CD4-positive, alpha-beta T cell treated with Interleukin-4 for 1 hour (primary cell): ENCODE measurements around the gene ARHGEF33.

Experiments
- DNase-seq, 2 donors: peaks; one replicate each; pipeline ENCODE4 v3.0.0-alpha.2; 2020 to 2022

Gene ARHGEF33

GRCh38 chr2:38889575-38889974 is at the start of gene ARHGEF33:
Gene ARHGEF33, plus strand, starts transcription at chr2:38889875. Its CDS starts 29,573 bp downstream, at chr2:38919448.
- no peak for DNase-seq

GRCh38 chr2:38850045-38850444 is 39.6 kb upstream of the ARHGEF33 start:
- no peak for DNase-seq

- no peak for DNase-seq
Observed at GRCh38 chr2:38856165-38856564, 33.5 kb upstream of the ARHGEF33 start.

DNA sequence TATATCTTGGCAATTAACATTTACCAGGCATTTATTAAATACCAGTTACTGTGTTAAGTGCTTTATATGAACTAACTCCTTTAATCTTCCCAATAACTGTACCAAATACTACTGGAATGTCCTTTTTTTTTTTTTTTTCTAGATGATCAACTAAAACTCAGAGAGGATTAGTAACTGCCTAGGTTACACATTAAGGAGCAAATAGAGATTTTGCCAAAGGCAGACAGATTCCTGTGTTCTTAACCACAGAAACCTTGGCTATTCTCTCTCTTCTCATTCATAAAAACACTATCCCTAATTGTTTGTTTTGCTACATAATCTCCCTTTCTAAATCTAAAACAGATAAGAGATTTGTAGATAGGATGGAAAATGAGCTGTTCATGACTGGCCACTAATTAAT is 27.2 kb upstream of the ARHGEF33 start:
- no peak for DNase-seq

DNA sequence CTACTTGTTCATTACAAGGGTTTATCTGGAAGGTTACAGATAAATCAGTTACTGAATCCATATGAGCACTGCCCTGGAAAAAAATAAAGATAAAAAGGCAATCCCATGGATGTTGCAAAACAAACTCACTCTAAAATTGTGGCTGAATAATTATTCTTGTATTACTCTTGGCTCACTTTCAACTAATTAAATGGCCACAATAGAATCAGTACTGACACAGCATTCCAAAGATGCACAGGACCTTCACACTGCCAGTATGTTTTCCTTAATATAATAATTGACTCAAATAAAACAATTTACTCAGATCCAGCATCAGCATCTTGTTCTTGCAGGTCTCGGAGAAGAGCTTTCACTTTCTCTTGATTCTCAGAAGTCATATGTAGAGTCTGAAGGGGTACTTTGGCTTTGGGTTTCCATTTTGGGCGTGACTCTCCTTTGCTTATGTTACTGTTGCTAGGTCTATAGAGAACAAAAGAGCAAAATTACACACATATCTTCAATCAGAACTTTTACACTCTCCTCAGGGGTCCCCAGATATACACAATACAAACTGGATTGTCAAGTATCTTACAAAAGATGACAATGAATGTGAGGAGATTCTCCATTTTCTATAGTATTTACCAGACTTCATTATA is 26.5 kb upstream of the ARHGEF33 start:
- peak in 1 of 2 donors; percentile 6 for DNase-seq

DNA sequence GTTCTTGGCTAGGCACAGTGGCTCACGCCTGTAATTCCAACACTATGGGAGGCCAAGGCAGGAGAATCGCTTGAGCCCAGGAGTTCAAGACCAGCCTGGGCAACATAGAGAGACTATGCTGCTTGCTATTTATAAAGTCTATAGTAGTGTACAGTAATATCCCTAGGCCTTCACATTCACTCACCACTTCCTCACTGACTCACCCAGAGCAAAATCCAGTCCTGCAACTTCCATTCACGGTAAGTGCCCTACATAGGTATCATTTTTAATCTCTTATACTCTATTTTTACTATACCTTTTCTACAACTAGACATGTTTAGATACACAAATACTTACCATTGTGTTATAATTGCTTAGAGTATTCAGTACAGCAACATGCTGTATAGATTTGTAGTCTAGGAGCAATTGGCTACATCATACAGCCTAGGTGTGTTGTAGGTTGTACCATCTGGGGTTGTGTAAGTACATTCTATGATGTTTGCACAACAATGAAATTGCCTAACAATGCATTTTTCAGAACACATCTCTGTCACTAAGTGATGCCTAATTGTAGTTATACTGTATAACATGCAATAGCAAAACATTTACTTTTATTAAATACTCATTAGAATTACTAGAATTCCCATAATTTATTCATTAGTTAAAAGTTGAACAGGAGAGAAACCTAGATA is 22.8 kb upstream of the ARHGEF33 start:
- DNase-seq: no peak

GRCh38 chr2:38871432-38871831 is 18.2 kb upstream of the ARHGEF33 start:
- no peak for DNase-seq

GRCh38 chr2:38873763-38874162 is 15.9 kb upstream of the ARHGEF33 start:
- DNase-seq: no peak

GRCh38 chr2:38875227-38875575 is 14.5 kb upstream of the ARHGEF33 start:
- DNase-seq: no peak

GRCh38 chr2:38875576-38876367 is 13.9 kb upstream of the ARHGEF33 start, which contains the start of the genes DHX57 and MORN2:
Gene DHX57, minus strand, starts transcription at chr2:38875934. Its CDS starts 7,529 bp downstream, at chr2:38868405.
Gene MORN2, plus strand, starts transcription at chr2:38875976.
- peak; percentile 81 to 84 for DNase-seq

DNA sequence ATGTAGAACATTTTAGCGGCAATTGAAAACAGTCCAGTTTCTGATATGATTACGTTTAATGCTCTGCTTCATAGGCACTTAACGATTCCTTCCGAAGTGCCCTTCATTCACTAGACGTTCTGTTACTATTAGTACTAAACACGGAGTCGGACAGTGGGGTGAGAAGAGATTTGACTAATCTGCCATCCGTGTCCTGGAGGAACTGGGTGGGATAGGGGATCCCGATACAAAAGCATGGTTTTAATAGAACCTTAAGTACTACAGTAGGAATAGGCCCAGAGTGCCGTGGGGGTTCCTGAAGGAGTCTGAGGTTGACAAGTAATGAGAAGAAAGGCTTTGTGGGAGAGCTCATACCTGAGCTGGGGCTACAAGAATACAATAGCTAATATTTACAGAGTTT is 13.3 kb upstream of the ARHGEF33 start:
- no peak for DNase-seq

DNA sequence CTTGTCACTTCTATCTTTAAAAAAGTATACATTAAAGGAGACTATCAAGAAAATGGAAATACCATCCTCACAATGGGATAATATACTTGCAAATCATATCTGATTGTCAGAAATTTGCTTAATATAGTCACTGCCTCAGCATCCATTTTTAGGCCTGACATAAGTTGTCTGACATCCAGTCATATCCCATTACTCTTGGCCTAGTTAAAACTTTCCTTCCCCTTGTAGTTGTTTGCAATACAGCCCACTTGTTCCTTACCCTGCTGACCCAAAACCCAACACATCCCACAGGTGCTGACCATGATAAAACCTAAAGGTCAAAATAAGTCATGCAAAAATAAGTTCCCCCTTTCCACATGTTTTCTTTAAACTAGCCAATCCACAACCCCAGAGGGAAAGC is 3.6 kb upstream of the ARHGEF33 start:
- DNase-seq: no peak

- no peak for DNase-seq
Observed at GRCh38 chr2:38887347-38887746, 2.3 kb upstream of the ARHGEF33 start.

DNA sequence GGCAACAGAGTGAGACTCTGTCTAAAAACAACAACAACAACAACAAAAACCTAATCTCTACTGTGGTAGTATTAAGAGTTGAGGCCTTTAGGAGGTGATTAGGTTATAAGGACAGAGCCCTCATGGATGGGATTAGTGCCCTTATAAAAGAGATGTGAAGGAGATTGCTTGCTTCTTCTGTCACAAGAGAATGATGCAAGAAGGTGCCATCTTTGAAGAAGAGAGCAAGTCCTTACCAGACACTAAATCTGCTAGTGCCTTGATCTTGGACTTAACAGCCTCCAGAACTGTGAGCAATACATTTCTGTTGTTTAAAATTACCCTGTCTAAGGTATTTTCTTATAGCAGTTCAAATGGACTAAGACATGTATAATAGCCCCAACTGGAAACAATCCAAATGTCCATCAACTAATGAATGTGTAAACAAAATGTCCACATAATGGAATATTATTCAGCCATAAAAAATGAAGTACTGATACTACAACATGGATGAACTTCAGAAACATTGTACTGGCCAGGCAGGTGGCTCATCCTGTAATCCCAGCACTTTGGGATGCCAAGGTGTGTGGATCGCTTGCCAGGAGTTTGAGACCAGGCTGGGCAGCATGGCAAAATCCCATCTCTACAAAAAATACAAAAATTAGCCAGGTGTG is 1.6 kb upstream of the ARHGEF33 start:
- no peak for DNase-seq

- DNase-seq: no peak
Observed at GRCh38 chr2:38889045-38889444, 630 bp upstream of the ARHGEF33 start.

GRCh38 chr2:38892819-38893218 is 3.1 kb downstream of the ARHGEF33 start:
- no peak for DNase-seq

GRCh38 chr2:38898256-38898655 is 8.6 kb downstream of the ARHGEF33 start:
- no peak for DNase-seq

- no peak for DNase-seq
Observed at GRCh38 chr2:38900726-38901125, 11.1 kb downstream of the ARHGEF33 start.

- no peak for DNase-seq
Observed at GRCh38 chr2:38905251-38905650, 15.6 kb downstream of the ARHGEF33 start.

GRCh38 chr2:38907242-38907641 is 17.6 kb downstream of the ARHGEF33 start:
- DNase-seq: no peak

- no peak for DNase-seq
Observed at GRCh38 chr2:38907743-38908562, 18.3 kb downstream of the ARHGEF33 start.

DNA sequence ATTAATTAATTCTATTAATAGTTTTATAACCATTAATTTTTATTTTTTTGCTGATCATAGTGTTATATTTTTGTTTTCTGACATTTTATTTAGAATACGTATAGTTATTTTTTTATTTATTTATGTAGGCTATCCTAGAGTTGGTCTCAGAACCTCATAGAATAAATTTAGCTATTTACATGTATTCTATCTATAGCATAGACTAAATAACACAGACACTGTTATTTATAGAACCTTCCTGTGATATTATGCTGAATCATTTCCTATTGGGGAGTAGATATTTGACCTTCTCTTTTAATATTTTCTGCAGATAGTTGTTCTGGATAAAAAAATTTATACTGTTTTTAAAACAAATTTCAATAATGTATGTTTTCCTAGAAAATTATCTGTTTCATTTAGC is 20.2 kb downstream of the ARHGEF33 start:
- DNase-seq: no peak
